GM19193 (cell line): ENCODE measurements around the gene ARL4A.

Experiments used
- POLR2A ChIP-seq: IDR thresholded peaks from 4 replicates; pipeline ENCODE4 v1.6.1; 2011; ENCODE audit not compliant: insufficient read depth, insufficient read length; ENCODE audit errors: extremely low read depth

The ARL4A gene

GRCh38 chr7:12653110-12653509 lies 34.3 kb upstream of the ARL4A start:
- no peak for TF ChIP-seq POLR2A

- no peak for TF ChIP-seq POLR2A
Measured at GRCh38 chr7:12653518-12653917, 33.9 kb upstream of the ARL4A start.

GRCh38 chr7:12655161-12655560 lies 32.3 kb upstream of the ARL4A start:
- TF ChIP-seq POLR2A, result no peak

GRCh38 chr7:12661581-12661980 lies 25.9 kb upstream of the ARL4A start:
- no peak for TF ChIP-seq POLR2A

- no peak for TF ChIP-seq POLR2A
Measured at GRCh38 chr7:12670000-12670729, 17.3 kb upstream of the ARL4A start.

- no peak for TF ChIP-seq POLR2A
Measured at GRCh38 chr7:12670743-12671520, 16.5 kb upstream of the ARL4A start.

GRCh38 chr7:12674053-12674452 lies 13.4 kb upstream of the ARL4A start:
- no peak for TF ChIP-seq POLR2A

GRCh38 chr7:12674861-12675260 lies 12.6 kb upstream of the ARL4A start:
- TF ChIP-seq POLR2A, result no peak

- TF ChIP-seq POLR2A, result no peak
Measured at GRCh38 chr7:12683678-12684585, 3.5 kb upstream of the ARL4A start.

GRCh38 chr7:12684733-12685132 lies 2.7 kb upstream of the ARL4A start:
- no peak for TF ChIP-seq POLR2A

- no peak for TF ChIP-seq POLR2A
Measured at GRCh38 chr7:12685550-12685949, 1.9 kb upstream of the ARL4A start.

- no peak for TF ChIP-seq POLR2A
Measured at GRCh38 chr7:12686234-12686890, 1.1 kb upstream of the ARL4A start.

- no peak for TF ChIP-seq POLR2A
Measured at GRCh38 chr7:12687718-12688171, 312 bp downstream of the ARL4A start.

- no peak for TF ChIP-seq POLR2A
Measured at GRCh38 chr7:12689451-12689850, 2.0 kb downstream of the ARL4A start.
